ENCODE data around the gene DUOXA2. TPM values are rescaled to one million over a fixed set of nuclear protein-coding genes. Genes with fewer than 3 reads are reported as not detected.
"Not testable (repeated sequence)": the region's sequence is repeated elsewhere in the genome, so short reads cannot be mapped to it uniquely, and the experiment has no call there.

DUOXA2 gene
- not detected for total RNA-seq
- under 1 TPM in 1 of 2 donors, not detected in 1; 0.03 TPM for polyA plus RNA-seq
- long read RNA-seq, donor 1, result 0 reads
- long read RNA-seq, donor 2, result 0 reads
- long read RNA-seq, donor 3, result 0 reads

DNA sequence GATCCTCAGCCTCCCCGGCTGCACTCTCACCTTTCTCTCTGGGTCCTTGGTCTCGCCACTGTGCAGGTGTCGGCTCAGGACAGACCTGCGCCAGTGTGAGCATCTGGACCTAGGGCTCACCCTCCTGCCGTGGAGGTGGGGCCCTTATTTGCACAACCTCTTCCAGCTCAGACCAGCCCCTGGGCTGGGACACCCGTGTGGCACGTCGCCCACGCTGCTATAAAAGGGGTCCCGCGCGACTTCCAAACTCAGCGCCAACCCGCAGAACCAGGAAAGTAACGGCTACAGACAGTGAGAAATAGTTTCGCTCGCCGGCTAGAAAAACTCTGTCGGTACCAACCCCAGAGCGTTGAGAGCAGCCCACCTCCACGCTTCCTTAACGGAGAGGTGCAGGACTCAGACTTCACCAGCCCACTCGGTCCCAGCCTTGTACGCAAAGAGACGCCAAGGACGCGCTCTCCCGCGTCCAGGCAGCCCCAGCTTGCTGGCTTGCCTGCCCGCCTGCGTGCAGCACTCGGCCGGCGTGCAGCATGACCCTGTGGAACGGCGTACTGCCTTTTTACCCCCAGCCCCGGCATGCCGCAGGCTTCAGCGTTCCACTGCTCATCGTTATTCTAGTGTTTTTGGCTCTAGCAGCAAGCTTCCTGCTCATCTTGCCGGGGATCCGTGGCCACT, at the start of gene DUOXA2, which contains the start of gene DUOX2:
Gene DUOXA2 (plus strand): TSS at position 251 of the 675 bp plus-strand sequence. CDS start 280 bp downstream, at position 531.
Gene DUOX2 (minus strand): TSS at position 97 of the 675 bp plus-strand sequence. CDS start 761 bp downstream, outside the sequence.
- Histone ChIP-seq H3K4me3 (peak within 1 kb of the TSS in 7 of 12 donors; percentile 13 to 29 (median 19)), H3K27me3 (peaks cover 49 to 89% (median 75%) of the 10 kb centered on the region in 9 donors), H3K4me1 (peaks cover 3 to 48% (median 21%) of the 10 kb centered on the region in 12 donors), H3K27ac (no peak within 1 kb of the TSS), H3K9me3 (no peaks in the 10 kb centered on the region), H3K36me3 (no peaks in the 10 kb centered on the region)
- no peak for DNase-seq
- WGBS, 4 donors, result 3 to 5% (median 4%) methylated on average over 42 of the region's 42 CpGs
- ATAC-seq, result no peak
- TF ChIP-seq POLR2A (IDR thresholded peaks at IDR 0.05) (no peak), CTCF (IDR thresholded peaks at IDR 0.05) (no peak)
- intact Hi-C loops (cut with DNase I), result loop anchor here in 3 of 10 donors (10.0 kb wide), 4 partner anchors 49 to 149 kb away; no protein-coding TSS in a partner anchor

DNA sequence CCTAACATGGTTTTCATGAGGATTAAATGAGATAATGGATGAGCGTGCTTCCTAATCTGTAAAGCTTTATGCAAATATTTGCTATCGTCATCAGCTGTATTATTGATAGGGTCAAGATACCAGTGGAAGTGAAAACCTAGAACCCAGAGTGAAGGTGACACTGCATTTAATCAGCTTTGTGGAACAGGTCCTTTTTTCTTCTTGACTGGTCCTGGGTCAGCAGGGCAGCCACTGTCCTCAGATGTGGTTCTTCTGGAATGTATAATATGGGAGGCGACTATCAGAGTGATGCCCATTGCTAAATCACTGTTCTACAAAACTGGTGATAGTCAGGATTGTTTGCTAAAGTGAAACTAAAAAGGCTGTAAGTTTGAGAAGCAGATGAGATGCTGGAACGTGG, 49.7 kb upstream of the DUOXA2 start:
- intact Hi-C loops (cut with DNase I), result loop anchor here in 1 of 10 donors (10.0 kb wide), 1 partner anchor 50 kb away; the partner anchor contains the start of genes DUOX2 and DUOXA2
- Histone ChIP-seq H3K36me3 (peaks cover 0 to 5% (median 0%) of the 10 kb centered on the region in 9 donors), H3K27ac (no peak overlapping the region), H3K27me3 (no peaks in the 10 kb centered on the region), H3K9me3 (no peaks in the 10 kb centered on the region), H3K4me1 (peaks cover 0 to 14% (median 0%) of the 10 kb centered on the region in 12 donors), H3K4me3 (no peak overlapping the region)
- ATAC-seq (no peak), DNase-seq (no peak)
- 91 to 94% (median 92%) methylated on average over 4 of the region's 4 CpGs for WGBS, 4 donors
- TF ChIP-seq CTCF (IDR thresholded peaks at IDR 0.05), result no peak
- no peak for TF ChIP-seq POLR2A (IDR thresholded peaks at IDR 0.05)

DNA sequence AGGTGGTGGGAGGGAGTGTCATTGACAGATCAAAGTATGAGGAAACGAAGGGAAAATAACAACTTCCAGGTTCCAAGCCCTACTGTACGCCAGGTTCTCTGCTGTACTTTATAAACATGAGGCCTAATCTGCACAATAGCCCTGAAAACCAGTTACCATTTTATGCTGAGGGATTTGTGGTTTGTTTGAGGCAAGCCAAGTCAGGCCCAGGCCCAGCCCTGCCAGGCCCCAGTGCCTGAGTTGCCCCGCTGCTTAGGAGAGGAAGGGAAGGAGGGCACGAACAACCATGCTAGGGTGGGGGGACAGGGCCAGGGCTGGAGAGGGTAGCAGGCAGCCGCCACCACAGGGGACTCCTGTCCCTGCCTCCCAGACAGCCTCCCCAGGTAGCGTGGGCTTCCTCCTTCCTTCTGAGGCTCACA, 44.2 kb upstream of the DUOXA2 start:
- 81 to 91% (median 85%) methylated on average over 2 to 6 of the region's 6 CpGs for WGBS, 4 donors
- H3K4me1 ChIP-seq, H3K36me3 ChIP-seq, ATAC-seq, H3K27ac ChIP-seq, H3K27me3 ChIP-seq, H3K4me3 ChIP-seq, DNase-seq, H3K9me3 ChIP-seq: not testable (repeated sequence)
- intact Hi-C loops (cut with DNase I), result loop anchor here in 1 of 10 donors (10.0 kb wide), 1 partner anchor 45 kb away; the partner anchor contains the start of genes DUOX2 and DUOXA2

- DNase-seq; intact Hi-C loops (cut with DNase I); H3K9me3 ChIP-seq; H3K4me1 ChIP-seq; H3K4me3 ChIP-seq; H3K27ac ChIP-seq; ATAC-seq; H3K27me3 ChIP-seq; H3K36me3 ChIP-seq: not testable (repeated sequence)
Measured at GRCh38 chr15:45073602-45074001, 40.5 kb upstream of the DUOXA2 start.

DNA sequence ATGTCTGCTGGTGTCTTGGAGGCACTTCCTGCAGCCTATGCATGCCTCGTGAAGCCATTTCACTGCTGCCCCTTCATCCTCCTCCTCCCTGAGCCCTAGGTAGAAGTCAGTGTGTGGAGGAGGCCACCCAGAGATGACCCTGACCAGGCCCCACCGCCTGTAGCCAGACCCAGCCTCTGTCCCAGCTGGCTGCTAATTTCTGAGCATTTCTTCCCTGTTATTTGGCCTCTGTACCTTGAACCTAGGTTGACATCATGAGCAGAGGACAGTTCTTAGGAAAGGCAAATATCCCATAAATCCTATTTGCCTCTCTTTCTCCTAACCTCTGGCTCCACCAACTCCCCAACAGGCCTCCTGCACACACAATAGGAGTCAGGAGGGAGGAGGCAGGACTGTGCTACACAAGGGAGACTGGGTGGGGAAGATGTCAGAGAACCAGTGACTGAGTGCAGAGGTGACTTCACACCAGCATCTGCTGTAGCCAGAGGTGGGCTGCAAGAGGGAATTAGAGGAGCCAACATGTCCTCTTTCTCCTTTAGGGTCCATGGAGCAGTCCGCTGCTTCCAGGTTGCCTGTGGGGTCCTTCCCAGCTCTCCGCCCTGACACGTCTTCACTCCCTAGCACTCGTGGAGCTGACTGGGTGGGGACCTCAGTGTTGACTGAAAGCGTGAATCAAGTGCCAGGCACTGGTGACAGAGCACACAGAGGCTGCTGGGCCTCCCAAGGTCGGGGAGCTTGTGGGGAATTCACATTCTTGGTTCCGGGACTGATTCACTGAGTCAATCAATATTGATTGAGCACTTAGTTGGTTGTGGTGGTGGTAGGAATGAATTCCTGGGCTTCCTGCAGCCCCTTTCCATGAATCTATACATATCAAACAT, 38.4 kb upstream of the DUOXA2 start:
- H3K4me3 ChIP-seq; H3K27ac ChIP-seq; ATAC-seq; H3K36me3 ChIP-seq; H3K9me3 ChIP-seq; intact Hi-C loops (cut with DNase I); DNase-seq; H3K27me3 ChIP-seq: not testable (repeated sequence)
- H3K4me1 ChIP-seq, result peaks cover 0 to 19% (median 3%) of the 10 kb centered on the region in 12 donors
- 100% methylated on average over 1 of the region's 9 CpGs for WGBS, 4 donors

- H3K4me3 ChIP-seq; H3K27me3 ChIP-seq; H3K9me3 ChIP-seq; intact Hi-C loops (cut with DNase I); H3K36me3 ChIP-seq: not testable (repeated sequence)
- DNase-seq (peak in 1 of 5 donors; percentile 41), ATAC-seq (peak; percentile 70 to 84 (median 78))
- peak overlapping the region in 5 of 12 donors; percentile 3 to 60 (median 32) for H3K27ac ChIP-seq
- 37 to 49% (median 43%) methylated on average over 2 of the region's 2 CpGs for WGBS, 4 donors
- peaks cover 0 to 23% (median 6%) of the 10 kb centered on the region in 12 donors for H3K4me1 ChIP-seq
Measured at GRCh38 chr15:45077391-45077790, 36.7 kb upstream of the DUOXA2 start.

DNA sequence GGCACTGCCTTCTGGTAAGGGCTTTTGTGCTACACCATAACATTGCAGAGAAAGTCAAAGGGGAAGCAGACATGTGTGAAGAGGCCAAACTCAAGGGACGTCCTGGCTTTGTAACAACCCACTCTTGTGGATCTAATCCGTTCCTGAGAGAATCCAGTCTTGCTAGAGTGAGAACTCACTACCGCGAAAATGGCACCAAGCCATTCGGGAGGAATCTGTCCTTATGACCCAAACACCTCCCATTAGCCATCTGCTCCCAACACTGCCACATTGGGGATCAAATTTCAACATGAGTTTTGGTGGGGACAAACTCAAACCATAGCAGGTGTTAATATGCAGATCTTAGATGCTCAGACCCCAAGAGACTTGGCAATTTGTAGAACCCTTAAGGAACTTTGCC, 34.9 kb upstream of the DUOXA2 start:
- DNase-seq; intact Hi-C loops (cut with DNase I); H3K27me3 ChIP-seq; ATAC-seq; H3K36me3 ChIP-seq; H3K4me3 ChIP-seq; H3K27ac ChIP-seq; H3K9me3 ChIP-seq: not testable (repeated sequence)
- 32 to 45% (median 37%) methylated on average over 5 of the region's 5 CpGs for WGBS, 4 donors
- H3K4me1 ChIP-seq, result peaks cover 0 to 23% (median 6%) of the 10 kb centered on the region in 12 donors

GRCh38 chr15:45079628-45080246, 34.4 kb upstream of the DUOXA2 start:
- H3K27me3 ChIP-seq; H3K4me3 ChIP-seq; intact Hi-C loops (cut with DNase I); H3K9me3 ChIP-seq; H3K36me3 ChIP-seq; DNase-seq; H3K27ac ChIP-seq: not testable (repeated sequence)
- peaks cover 0 to 23% (median 6%) of the 10 kb centered on the region in 12 donors for H3K4me1 ChIP-seq
- WGBS, 4 donors, result 40 to 58% (median 48%) methylated on average over 4 to 5 of the region's 5 CpGs
- ATAC-seq, result peak in 2 of 4 donors; percentile 41 to 59
